ENCODE data around the gene MIGA1. TPM values are rescaled to one million over a fixed set of nuclear protein-coding genes. Genes with fewer than 3 reads are reported as not detected.
A peak's percentile ranks its signal among the peaks of the same experiment; 100 is the strongest.

MIGA1 gene
- total and polyA plus RNA-seq, 9 of the 15 experiments (the other 6 are each of a cell fraction or from before 2014, with no cell fraction given) = 1.6 to 5.1 (median 2.9) TPM

GRCh38 chr1:77832901-77833300 lies 53.5 kb downstream of the MIGA1 start:
- DNase-seq (ENCODE audit: extremely low read depth in 1 of 4, low spot score in 3 of 4) = peak in 2 of 4 experiments; percentile 9 to 38
- ATAC-seq = peak; percentile 61
- H3K9me3 ChIP-seq (replicated peaks; ENCODE audit: control insufficient read depth, insufficient read depth, low read depth, low read length) = no peaks in the 10 kb centered on the region
- no peak overlapping the region for H3K4me2 ChIP-seq (ENCODE audit: insufficient read depth, low read length)
- H4K20me1 ChIP-seq (replicated peaks; ENCODE audit: control insufficient read depth, insufficient read depth, low read length) = no peaks in the 10 kb centered on the region
- H3K4me3 ChIP-seq = no peak overlapping the region
- H3K9me1 ChIP-seq (ENCODE audit: control insufficient read depth, insufficient read depth, low read length) = no peaks in the 10 kb centered on the region
- intact Hi-C loops (cut with micrococcal nuclease) (no loop called here), in situ Hi-C loops (cut with MboI) (no loop called here)
- H3K27ac ChIP-seq (ENCODE audit: extremely low read depth, low read depth, low read length) = no peak overlapping the region
- no peaks in the 10 kb centered on the region for H3K36me3 ChIP-seq (ENCODE audit: control insufficient read depth, insufficient read depth, low read length)
- peaks cover 0 to 19% of the 10 kb centered on the region in 2 experiments; a peak in 2 of 5 replicates for H3K4me1 ChIP-seq (replicated peaks in 1 of 2; ENCODE audit: control insufficient read depth in 2 of 2, insufficient read depth in 2 of 2, low read length in 2 of 2)
- peak; percentile 69 for FAIRE-seq
- H3K27me3 ChIP-seq (ENCODE audit: control insufficient read depth in 2 of 2, insufficient read depth in 2 of 2, low read length in 2 of 2) = no peaks in the 10 kb centered on the region
- H3K79me2 ChIP-seq (ENCODE audit: control insufficient read depth, insufficient read depth, low read length) = no peaks in the 10 kb centered on the region
- H2AFZ ChIP-seq (ENCODE audit: low read depth, low read length) = no peak overlapping the region
- BruUV-seq (replicated peaks) = no TSS peak
- no peak overlapping the region for H3K9ac ChIP-seq (ENCODE audit: insufficient read depth in 1 of 2, low read depth in 2 of 2, low read length in 2 of 2)
- ChIA-PET POLR2A (interaction anchor here (1.0 to 1.3 kb wide), 3 partner anchors 11 to 18 kb away, joined by 3 read pairs; no protein-coding TSS in a partner anchor), CTCF (ENCODE audit: low intra/inter-chr PET ratio) (no interaction called here)
- no peak for TF ChIP-seq E4F1 (CRISPR knock-in tag; IDR thresholded peaks at IDR 0.05; ENCODE audit: borderline replicate concordance)
- TF ChIP-seq ILF3 (IDR thresholded peaks at IDR 0.05; ENCODE audit: borderline replicate concordance) = no peak
- TF ChIP-seq C11orf30 (IDR thresholded peaks at IDR 0.05; ENCODE audit: low read depth) = peak; percentile 30; the same call in 1 of the 2 replicates
- no peak for TF ChIP-seq MEIS2 (IDR thresholded peaks at IDR 0.05; ENCODE audit: partially characterized antibody)
- TF ChIP-seq HDGF (IDR thresholded peaks at IDR 0.05) = no peak
- no peak for TF ChIP-seq ZC3H4 (CRISPR knock-in tag; IDR thresholded peaks at IDR 0.05; ENCODE audit: borderline replicate concordance)
- no peak for TF ChIP-seq ZFP36 (IDR thresholded peaks at IDR 0.05; ENCODE audit: low read depth, low read length, partially characterized antibody)
- no peak for TF ChIP-seq GTF2E2 (tag; IDR thresholded peaks at IDR 0.05)
- peak; percentile 20; the same call in 1 of the 2 replicates for TF ChIP-seq MAFF (IDR thresholded peaks at IDR 0.05; ENCODE audit: low read length)
- TF ChIP-seq MXI1 (IDR thresholded peaks at IDR 0.05; ENCODE audit: low read depth, low read length) = no peak
- TF ChIP-seq ZNF408 (CRISPR knock-in tag; IDR thresholded peaks at IDR 0.05; ENCODE audit: low read depth) = no peak
- TF ChIP-seq PYGO2 (tag; IDR thresholded peaks at IDR 0.05) = no peak
- no peak for TF ChIP-seq COPS2 (conservative IDR thresholded peaks at IDR 0.05)
- no peak for TF ChIP-seq SIN3A (IDR thresholded peaks at IDR 0.05; ENCODE audit: borderline replicate concordance in 2 of 2, control insufficient read depth in 1 of 2, low read depth in 2 of 2, low read length in 2 of 2)
- TF ChIP-seq FOXM1 (IDR thresholded peaks at IDR 0.05; ENCODE audit: low read depth) = no peak
- no peak for TF ChIP-seq FOXM1 (CRISPR knock-in tag; IDR thresholded peaks at IDR 0.05; ENCODE audit: low read depth)
- no peak for TF ChIP-seq FIP1L1 (IDR thresholded peaks at IDR 0.05; ENCODE audit: low read depth, low read length, poor library complexity, severe bottlenecking)
- no peak for TF ChIP-seq PHB2 (IDR thresholded peaks at IDR 0.05; ENCODE audit: low read depth)
- TF ChIP-seq SAFB (IDR thresholded peaks at IDR 0.05; ENCODE audit: borderline replicate concordance, low read depth, low read length) = no peak
- no peak for TF ChIP-seq SPI1 (IDR thresholded peaks at IDR 0.05; ENCODE audit: borderline replicate concordance, low read depth, low read length)
- no peak for TF ChIP-seq SMARCE1 (IDR thresholded peaks at IDR 0.05)
- TF ChIP-seq CCAR2 (IDR thresholded peaks at IDR 0.05; ENCODE audit: low read depth, low read length) = no peak
- TF ChIP-seq KDM1A (IDR thresholded peaks at IDR 0.05) = no peak
- TF ChIP-seq NFE2 (IDR thresholded peaks at IDR 0.05; ENCODE audit: low read depth) = peak; percentile 68
- no peak for TF ChIP-seq HOXB6 (CRISPR knock-in tag; IDR thresholded peaks at IDR 0.05; ENCODE audit: borderline replicate concordance)
- no peak for TF ChIP-seq TEAD1 (CRISPR knock-in tag; IDR thresholded peaks at IDR 0.05)

Measured in K562 (cell line).